H9 (cell line): ENCODE results near the gene MEF2C. TPM values are rescaled to one million over a fixed set of nuclear protein-coding genes. Genes with fewer than 3 reads are reported as not detected.

Experiments
- DNase-seq: peaks from one replicate; pipeline ENCODE4 v3.0.0-alpha.2; 2017
- H2AFZ ChIP-seq: one replicate; pipeline ENCODE4 v1.6.1; 2013; ENCODE audit warnings: mild to moderate bottlenecking, low read length, control low read depth, moderate library complexity
- H2AK5ac ChIP-seq: 2 replicates; pipeline ENCODE4 v1.6.1; 2013; ENCODE audit warnings: low read length, control low read depth, mixed read lengths; ENCODE audit not compliant: insufficient read length
- H2BK120ac ChIP-seq: one replicate; pipeline ENCODE4 v1.6.1; 2013; ENCODE audit warnings: low read depth, mild to moderate bottlenecking, low read length, control low read depth, inconsistent platforms; ENCODE audit not compliant: poor library complexity, severe bottlenecking
- H2BK12ac ChIP-seq: 2 replicates; pipeline ENCODE4 v1.6.1; 2013; ENCODE audit warnings: low read length, control low read depth, mixed read lengths, low read depth; ENCODE audit not compliant: insufficient read length
- H2BK15ac ChIP-seq: 2 replicates; pipeline ENCODE4 v1.6.1; 2013; ENCODE audit warnings: low read depth, low read length, control low read depth
- H2BK20ac ChIP-seq: one replicate; pipeline ENCODE4 v1.6.1; 2013; ENCODE audit warnings: low read depth, mild to moderate bottlenecking, low read length, control low read depth, inconsistent platforms; ENCODE audit not compliant: poor library complexity, severe bottlenecking
- H2BK5ac ChIP-seq: 2 replicates; pipeline ENCODE4 v1.6.1; 2013; ENCODE audit warnings: low read length, control low read depth, mixed read lengths; ENCODE audit not compliant: insufficient read length
- H3K14ac ChIP-seq: 2 replicates; pipeline ENCODE4 v1.6.1; 2013; ENCODE audit warnings: low read length, control low read depth; ENCODE audit not compliant: insufficient read depth
- H3K18ac ChIP-seq: 2 replicates; pipeline ENCODE4 v1.6.1; 2013; ENCODE audit warnings: low read depth, mild to moderate bottlenecking, mixed read lengths, low read length, control low read depth; ENCODE audit not compliant: insufficient read length
- H3K23ac ChIP-seq: 2 replicates; pipeline ENCODE4 v1.6.1; 2013; ENCODE audit warnings: low read length, control low read depth, mixed read lengths, low read depth; ENCODE audit not compliant: insufficient read length
- H3K23me2 ChIP-seq: 2 replicates; pipeline ENCODE4 v1.6.1; 2013; ENCODE audit warnings: low read depth, mild to moderate bottlenecking, mixed read lengths, low read length, control low read depth; ENCODE audit not compliant: insufficient read length, poor library complexity, severe bottlenecking
- H3K27ac ChIP-seq: 2 replicates; pipeline ENCODE4 v1.5.1; 2013; ENCODE audit warnings: low read length, control low read depth, mixed read lengths, low read depth; ENCODE audit not compliant: insufficient read length
- H3K27me3 ChIP-seq: 2 replicates; pipeline ENCODE4 v1.6.1; 2013; ENCODE audit warnings: low read length, control low read depth, inconsistent platforms; ENCODE audit not compliant: insufficient read depth
- H3K4ac ChIP-seq: 2 replicates; pipeline ENCODE4 v1.6.1; 2013; ENCODE audit warnings: low read depth, mild to moderate bottlenecking, control low read depth, inconsistent platforms, low read length, moderate library complexity
- H3K4me1 ChIP-seq: 2 replicates; pipeline ENCODE4 v1.6.1; 2013; ENCODE audit warnings: low read length, control low read depth, inconsistent platforms; ENCODE audit not compliant: insufficient read depth
- H3K4me2 ChIP-seq: 2 replicates; pipeline ENCODE4 v1.6.1; 2013; ENCODE audit warnings: low read length, control low read depth, mixed read lengths; ENCODE audit not compliant: insufficient read length, insufficient read depth
- H3K56ac ChIP-seq: 2 replicates; pipeline ENCODE4 v1.6.1; 2013; ENCODE audit warnings: low read depth, mild to moderate bottlenecking, mixed read lengths, low read length, control low read depth; ENCODE audit not compliant: insufficient read length
- H3K79me1 ChIP-seq: 2 replicates; pipeline ENCODE4 v1.6.1; 2013; ENCODE audit warnings: low read depth, mild to moderate bottlenecking, moderate library complexity, low read length, control low read depth, inconsistent platforms; ENCODE audit not compliant: insufficient read depth, poor library complexity, severe bottlenecking
- H3K79me2 ChIP-seq: 2 replicates; pipeline ENCODE4 v1.6.1; 2013; ENCODE audit warnings: low read length, control low read depth, inconsistent platforms; ENCODE audit not compliant: insufficient read depth
- H3K9ac ChIP-seq: 2 replicates; pipeline ENCODE4 v1.6.1; 2013; ENCODE audit warnings: low read length, control low read depth, mixed read lengths; ENCODE audit not compliant: insufficient read length; ENCODE audit errors: extremely low read depth
- H3K9me3 ChIP-seq: one replicate; pipeline ENCODE4 v1.6.1; 2013; ENCODE audit warnings: low read depth, low read length, inconsistent platforms; ENCODE audit not compliant: control insufficient read depth
- H3T11ph ChIP-seq: one replicate; pipeline ENCODE4 v1.6.1; 2013; ENCODE audit warnings: mild to moderate bottlenecking, low read length, control low read depth, inconsistent platforms
- H4K20me1 ChIP-seq: one replicate; pipeline ENCODE4 v1.6.1; 2013; ENCODE audit not compliant: control insufficient read depth, insufficient read length, insufficient read depth
- H4K5ac ChIP-seq: 2 replicates; pipeline ENCODE4 v1.6.1; 2013; ENCODE audit warnings: low read depth, mild to moderate bottlenecking, mixed read lengths, low read length, control low read depth; ENCODE audit not compliant: insufficient read length
- H4K8ac ChIP-seq: replicated peaks from 2 replicates; pipeline ENCODE4 v1.6.1; 2013; ENCODE audit warnings: low read length, control low read depth, mixed read lengths, low read depth; ENCODE audit not compliant: insufficient read length
- H4K91ac ChIP-seq: 2 replicates; pipeline ENCODE4 v1.6.1; 2013; ENCODE audit warnings: low read depth, mild to moderate bottlenecking, moderate library complexity, mixed read lengths, low read length, control low read depth; ENCODE audit not compliant: insufficient read length
- H3K27ac Mint-ChIP-seq, 3 experiments: 2 replicates in 2 of 3; 3 replicates in 1 of 3; pipeline ENCODE4 v1.8.0; 2020 to 2021; ENCODE audit warnings: mixed read lengths in 3 of 3, mild to moderate bottlenecking in 1 of 3, moderate library complexity in 1 of 3
- H3K27me3 Mint-ChIP-seq: 2 replicates; pipeline ENCODE4 v1.8.0; 2021; ENCODE audit warnings: low read depth, mild to moderate bottlenecking, moderate library complexity, mixed read lengths
- H3K36me3 Mint-ChIP-seq, 3 experiments: 2 replicates in 2 of 3; 3 replicates in 1 of 3; pipeline ENCODE4 v1.8.0; 2020 to 2021; ENCODE audit warnings: low read depth in 3 of 3, mixed read lengths in 3 of 3; ENCODE audit not compliant: insufficient read depth in 1 of 3
- H3K4me1 Mint-ChIP-seq, 2 experiments: 2 replicates each; pipeline ENCODE4 v1.8.0; 2020; ENCODE audit warnings: mixed read lengths in 2 of 2
- H3K4me3 Mint-ChIP-seq, 2 experiments: 2 replicates in 1 of 2; 3 replicates in 1 of 2; pipeline ENCODE4 v1.8.0; 2020 to 2021; ENCODE audit warnings: mild to moderate bottlenecking in 2 of 2, mixed read lengths in 2 of 2, moderate library complexity in 1 of 2
- H3K9me3 Mint-ChIP-seq, 2 experiments: 2 replicates in 1 of 2; 3 replicates in 1 of 2; pipeline ENCODE4 v1.8.0; 2020; ENCODE audit warnings: mild to moderate bottlenecking in 2 of 2, mixed read lengths in 2 of 2, moderate library complexity in 1 of 2
- CTCF ChIP-seq: fragments of 200-600 bp; sonication (generic); conservative IDR thresholded peaks from 3 replicates; pipeline ENCODE4 v1.8.0; 2021; ENCODE audit warnings: antibody characterized with exemption, mild to moderate bottlenecking
- WGBS: extraction: QIAGEN DNeasy Blood & Tissue Kit; methylation state at CpG from one replicate; pipeline ENCODE4 v1.1.7; 2013; ENCODE audit warnings: missing lambda C conversion rate, low lambda C conversion rate, mixed read lengths; ENCODE audit not compliant: insufficient read length; ENCODE audit errors: extremely low coverage; 5-methylcytosine and 5-hydroxymethylcytosine counted together
- total RNA-seq: library from RNA; stranded (reverse); gene quantifications from 2 replicates; pipeline ENCODE4 v1.2.1, GENCODE V29; 2021

MEF2C gene
- total RNA-seq, 1 experiment from 2014 or later = 0.11 TPM

- Histone ChIP-seq H2BK20ac (no peak overlapping the region), H4K5ac (no peak overlapping the region), H3K9me3 (no peaks in the 10 kb centered on the region), H3K9ac (no peak overlapping the region), H3K27ac (no peak overlapping the region), H3K79me2 (no peaks in the 10 kb centered on the region), H3K79me1 (no peaks in the 10 kb centered on the region), H2BK12ac (no peak overlapping the region), H3K4me1 (no peaks in the 10 kb centered on the region), H2BK5ac (no peak overlapping the region), H4K91ac (no peak overlapping the region), H3K18ac (no peak overlapping the region), H3K23ac (no peak overlapping the region), H2AK5ac (no peak overlapping the region), H3K4me2 (no peak overlapping the region), H3K14ac (no peak overlapping the region), H3K56ac (no peak overlapping the region), H2BK15ac (no peak overlapping the region), H3K23me2 (no peaks in the 10 kb centered on the region), H3K27me3 (no peaks in the 10 kb centered on the region), H2AFZ (no peak overlapping the region), H4K20me1 (no peaks in the 10 kb centered on the region), H3K4ac (no peak overlapping the region), H2BK120ac (no peak overlapping the region), H4K8ac (no peak overlapping the region), H3T11ph (no peak overlapping the region)
- no peak for TF ChIP-seq CTCF
- no peak for DNase-seq
- Mint-ChIP-seq H3K27me3 (no peaks in the 10 kb centered on the region), H3K4me3 (no peak overlapping the region), H3K27ac (no peak overlapping the region), H3K9me3 (no peaks in the 10 kb centered on the region), H3K4me1 (peaks cover 4 to 5% of the 10 kb centered on the region in 2 experiments), H3K36me3 (no peaks in the 10 kb centered on the region)
- WGBS = no CpG with 5 or more reads among the region's 5 CpGs
These were observed 124.8 kb downstream of the MEF2C start for GRCh38 chr5:88758184-88758583.
